BJ (cell line): ENCODE results near the gene PHF19. TPM values are rescaled to one million over a fixed set of nuclear protein-coding genes. Genes with fewer than 3 reads are reported as not detected.

Source experiments
- CTCF ChIA-PET: fragments of 350-600 bp; formaldehyde crosslinking; extraction: SDS; loops from one replicate; lab custom pipeline; 2021; ENCODE audit warnings: antibody characterized with exemption, inconsistent platforms; lab: Yijun Ruan, JAX
- POLR2A ChIA-PET: fragments of 300-600 bp; sonication (Branson Sonifier 250); formaldehyde crosslinking; extraction: SDS; loops from one replicate; lab custom pipeline; 2021; ENCODE audit warnings: antibody characterized with exemption; lab: Charles Lee
- DNase-seq: peaks from one replicate; pipeline ENCODE4 v3.0.0-alpha.2; 2011; ENCODE audit warnings: low read depth
- H3K27me3 ChIP-seq: 2 replicates; pipeline ENCODE4 v1.6.0; 2011; ENCODE audit warnings: low read length; ENCODE audit not compliant: control insufficient read depth, insufficient read depth
- H3K36me3 ChIP-seq: 2 replicates; pipeline ENCODE4 v1.5.1; 2011; ENCODE audit warnings: low read length; ENCODE audit not compliant: control insufficient read depth, insufficient read depth
- H3K4me3 ChIP-seq: 2 replicates; pipeline ENCODE4 v1.5.1; 2011; ENCODE audit warnings: low read depth, mild to moderate bottlenecking, control low read depth, low read length
- CTCF ChIP-seq: IDR thresholded peaks from 2 replicates; pipeline ENCODE4 v1.5.1; 2011; ENCODE audit warnings: low read depth, mild to moderate bottlenecking, control low read depth, inconsistent platforms, low read length, moderate library complexity; ENCODE audit not compliant: insufficient read depth
- polyA plus RNA-seq: library from polyadenylated mRNA; depleted of rRNA; stranded (reverse); fragments of >200 nt; gene quantifications from 2 replicates; pipeline ENCODE4 v1.2.3, GENCODE V29; 2011

The PHF19 gene
- polyA plus RNA-seq, 1 experiment, result 61.7 TPM

- Histone ChIP-seq H3K36me3 (peaks cover 15% of the 10 kb centered on the region), H3K27me3 (no peaks in the 10 kb centered on the region), H3K4me3 (no peak overlapping the region)
- DNase-seq, result no peak
- ChIA-PET CTCF (interaction anchor here (1.2 to 1.4 kb wide), 2 partner anchors 10 to 101 kb away, joined by 3 to 4 read pairs; no protein-coding TSS in a partner anchor), POLR2A (no interaction called here)
- TF ChIP-seq CTCF, result no peak
Measured at GRCh38 chr9:120856700-120857099, 20.3 kb downstream of the PHF19 start.

- no peak for DNase-seq
- H3K36me3 ChIP-seq, result peaks cover 18% of the 10 kb centered on the region
- no peaks in the 10 kb centered on the region for H3K27me3 ChIP-seq
- POLR2A ChIA-PET, result no interaction called here
- TF ChIP-seq CTCF, result no peak
- H3K4me3 ChIP-seq, result no peak overlapping the region
- CTCF ChIA-PET, result interaction anchor here (1.4 kb wide), 1 partner anchor 10 kb away, joined by 4 read pairs; no protein-coding TSS in a partner anchor
Measured at GRCh38 chr9:120855827-120856670, 20.9 kb downstream of the PHF19 start.

GRCh38 chr9:120854596-120855327 is 22.2 kb downstream of the PHF19 start:
- DNase-seq, result no peak
- Histone ChIP-seq H3K27me3 (no peaks in the 10 kb centered on the region), H3K4me3 (no peak overlapping the region), H3K36me3 (peaks cover 12% of the 10 kb centered on the region)
- TF ChIP-seq CTCF, result no peak
- CTCF ChIA-PET, result no interaction called here
- POLR2A ChIA-PET, result no interaction called here

GRCh38 chr9:120853198-120853597 is 23.8 kb downstream of the PHF19 start:
- H3K36me3 ChIP-seq, result peaks cover 12% of the 10 kb centered on the region
- CTCF ChIA-PET, result interaction anchor here (1.1 kb wide), 1 partner anchor 98 kb away, joined by 4 read pairs; no protein-coding TSS in a partner anchor
- no peak overlapping the region for H3K4me3 ChIP-seq
- no peak for DNase-seq
- no peaks in the 10 kb centered on the region for H3K27me3 ChIP-seq
- no peak for TF ChIP-seq CTCF
- POLR2A ChIA-PET, result no interaction called here
